Skeletal muscle satellite cell (primary cell): ENCODE measurements around the gene MAMSTR.

Experiments used
- H3K27me3 ChIP-seq: 2 replicates; pipeline ENCODE4 v1.7.0; 2013; ENCODE audit warnings: low read length; ENCODE audit not compliant: control insufficient read depth, insufficient read depth
- H3K36me3 ChIP-seq: 2 replicates; pipeline ENCODE4 v1.7.0; 2013; ENCODE audit warnings: mild to moderate bottlenecking, control low read depth, low read length; ENCODE audit not compliant: insufficient read depth
- H3K4me1 ChIP-seq: 2 replicates; pipeline ENCODE4 v1.7.0; 2013; ENCODE audit warnings: low read length; ENCODE audit not compliant: control insufficient read depth, insufficient read depth
- H3K4me2 ChIP-seq: 2 replicates; pipeline ENCODE4 v1.7.0; 2013; ENCODE audit warnings: mild to moderate bottlenecking, low read length
- H3K4me3 ChIP-seq: 2 replicates; pipeline ENCODE4 v1.7.0; 2013; ENCODE audit warnings: low read length
- H3K9ac ChIP-seq: 2 replicates; pipeline ENCODE4 v1.7.0; 2013; ENCODE audit warnings: mild to moderate bottlenecking, low read depth, low read length, moderate library complexity
- H3K9me3 ChIP-seq: replicated peaks from 2 replicates; pipeline ENCODE4 v1.7.0; 2013; ENCODE audit warnings: mild to moderate bottlenecking, control low read depth, low read length

Gene MAMSTR

GRCh38 chr19:48676887-48677286 lies 42.6 kb downstream of the MAMSTR start:
- H3K4me1 ChIP-seq: peaks cover 15% of the 10 kb centered on the region
- H3K9ac ChIP-seq: no peak overlapping the region
- H3K27me3 ChIP-seq: peaks cover 4% of the 10 kb centered on the region
- no peak overlapping the region for H3K4me3 ChIP-seq
- H3K9me3 ChIP-seq: no peaks in the 10 kb centered on the region
- H3K36me3 ChIP-seq: no peaks in the 10 kb centered on the region
- H3K4me2 ChIP-seq: no peak overlapping the region

- H3K4me2 ChIP-seq: no peak overlapping the region
- no peaks in the 10 kb centered on the region for H3K36me3 ChIP-seq
- no peak overlapping the region for H3K9ac ChIP-seq
- H3K27me3 ChIP-seq: peaks cover 4% of the 10 kb centered on the region
- H3K4me1 ChIP-seq: peaks cover 14% of the 10 kb centered on the region
- H3K4me3 ChIP-seq: no peak overlapping the region
- H3K9me3 ChIP-seq: no peaks in the 10 kb centered on the region
Observed at GRCh38 chr19:48676487-48676886, 43.0 kb downstream of the MAMSTR start.

GRCh38 chr19:48674921-48675824 lies 44.4 kb downstream of the MAMSTR start:
- H3K4me2 ChIP-seq: peak overlapping the region; percentile 32
- H3K4me3 ChIP-seq: no peak overlapping the region
- peaks cover 3% of the 10 kb centered on the region for H3K4me1 ChIP-seq
- no peaks in the 10 kb centered on the region for H3K36me3 ChIP-seq
- peak overlapping the region; percentile 4 for H3K9ac ChIP-seq
- peaks cover 7% of the 10 kb centered on the region for H3K27me3 ChIP-seq
- H3K9me3 ChIP-seq: no peaks in the 10 kb centered on the region

- peaks cover 3% of the 10 kb centered on the region for H3K4me1 ChIP-seq
- H3K4me3 ChIP-seq: no peak overlapping the region
- H3K9me3 ChIP-seq: no peaks in the 10 kb centered on the region
- no peak overlapping the region for H3K4me2 ChIP-seq
- peaks cover 7% of the 10 kb centered on the region for H3K27me3 ChIP-seq
- no peak overlapping the region for H3K9ac ChIP-seq
- H3K36me3 ChIP-seq: no peaks in the 10 kb centered on the region
Observed at GRCh38 chr19:48674216-48674809, 45.2 kb downstream of the MAMSTR start.

- Histone ChIP-seq H3K4me3 (no peak overlapping the region), H3K9me3 (no peaks in the 10 kb centered on the region), H3K4me2 (no peak overlapping the region), H3K4me1 (peaks cover 3% of the 10 kb centered on the region), H3K36me3 (no peaks in the 10 kb centered on the region), H3K27me3 (peaks cover 7% of the 10 kb centered on the region), H3K9ac (no peak overlapping the region)
Observed at GRCh38 chr19:48673436-48674100, 46.0 kb downstream of the MAMSTR start.

- no peak within 1 kb of the TSS for H3K9ac ChIP-seq
- peaks cover 3% of the 10 kb centered on the region for H3K4me1 ChIP-seq
- H3K9me3 ChIP-seq: no peaks in the 10 kb centered on the region
- no peak within 1 kb of the TSS for H3K4me2 ChIP-seq
- peaks cover 5% of the 10 kb centered on the region for H3K27me3 ChIP-seq
- no peaks in the 10 kb centered on the region for H3K36me3 ChIP-seq
- H3K4me3 ChIP-seq: no peak within 1 kb of the TSS
Observed at GRCh38 chr19:48672994-48673393, 46.5 kb downstream of the MAMSTR start, which contains the start of gene NTN5. TSS of gene NTN5 (minus strand) at chr19:48673017. CDS start at chr19:48670986, 2,031 bp downstream.

- H3K4me2 ChIP-seq: no peak overlapping the region
- H3K36me3 ChIP-seq: no peaks in the 10 kb centered on the region
- no peak overlapping the region for H3K4me3 ChIP-seq
- peaks cover 3% of the 10 kb centered on the region for H3K4me1 ChIP-seq
- H3K9me3 ChIP-seq: no peaks in the 10 kb centered on the region
- H3K9ac ChIP-seq: no peak overlapping the region
- peaks cover 3% of the 10 kb centered on the region for H3K27me3 ChIP-seq
Observed at GRCh38 chr19:48671446-48671995, 48.0 kb downstream of the MAMSTR start.

- Histone ChIP-seq H3K4me1 (peaks cover 3% of the 10 kb centered on the region), H3K9ac (no peak overlapping the region), H3K9me3 (no peaks in the 10 kb centered on the region), H3K4me2 (no peak overlapping the region), H3K4me3 (no peak overlapping the region), H3K36me3 (no peaks in the 10 kb centered on the region), H3K27me3 (peaks cover 3% of the 10 kb centered on the region)
Observed at GRCh38 chr19:48670699-48671445, 48.7 kb downstream of the MAMSTR start.

GRCh38 chr19:48669903-48670668 lies 49.4 kb downstream of the MAMSTR start:
- peaks cover under 1% of the 10 kb centered on the region for H3K4me1 ChIP-seq
- H3K27me3 ChIP-seq: peaks cover 3% of the 10 kb centered on the region
- H3K4me3 ChIP-seq: no peak overlapping the region
- H3K9ac ChIP-seq: no peak overlapping the region
- H3K4me2 ChIP-seq: no peak overlapping the region
- no peaks in the 10 kb centered on the region for H3K9me3 ChIP-seq
- H3K36me3 ChIP-seq: no peaks in the 10 kb centered on the region

GRCh38 chr19:48668761-48669160 lies 50.8 kb downstream of the MAMSTR start:
- no peak overlapping the region for H3K4me2 ChIP-seq
- no peaks in the 10 kb centered on the region for H3K9me3 ChIP-seq
- no peak overlapping the region for H3K9ac ChIP-seq
- H3K27me3 ChIP-seq: peaks cover 3% of the 10 kb centered on the region
- H3K4me3 ChIP-seq: no peak overlapping the region
- no peaks in the 10 kb centered on the region for H3K36me3 ChIP-seq
- no peaks in the 10 kb centered on the region for H3K4me1 ChIP-seq
